OCI-LY1 (cell line): ENCODE measurements around the gene RNASE4.

Experiments
- EZH2 ChIP-seq: fragments of 200-600 bp; sonication (generic), shearing (Covaris generic); IDR thresholded peaks from 2 replicates; pipeline ENCODE4 v1.8.0; 2017; ENCODE audit warnings: borderline replicate concordance, mixed run types, mild to moderate bottlenecking, antibody characterized with exemption, low read length, moderate library complexity, mixed read lengths
- TF ChIP-seq, protein P1 (sequence below): fragments of 200-600 bp; sonication (generic), shearing (Covaris generic); IDR thresholded peaks from 2 replicates; pipeline ENCODE4 v1.5.1; 2017; ENCODE audit warnings: mild to moderate bottlenecking, antibody characterized with exemption, low read length, moderate library complexity, mixed read lengths

DNA sequence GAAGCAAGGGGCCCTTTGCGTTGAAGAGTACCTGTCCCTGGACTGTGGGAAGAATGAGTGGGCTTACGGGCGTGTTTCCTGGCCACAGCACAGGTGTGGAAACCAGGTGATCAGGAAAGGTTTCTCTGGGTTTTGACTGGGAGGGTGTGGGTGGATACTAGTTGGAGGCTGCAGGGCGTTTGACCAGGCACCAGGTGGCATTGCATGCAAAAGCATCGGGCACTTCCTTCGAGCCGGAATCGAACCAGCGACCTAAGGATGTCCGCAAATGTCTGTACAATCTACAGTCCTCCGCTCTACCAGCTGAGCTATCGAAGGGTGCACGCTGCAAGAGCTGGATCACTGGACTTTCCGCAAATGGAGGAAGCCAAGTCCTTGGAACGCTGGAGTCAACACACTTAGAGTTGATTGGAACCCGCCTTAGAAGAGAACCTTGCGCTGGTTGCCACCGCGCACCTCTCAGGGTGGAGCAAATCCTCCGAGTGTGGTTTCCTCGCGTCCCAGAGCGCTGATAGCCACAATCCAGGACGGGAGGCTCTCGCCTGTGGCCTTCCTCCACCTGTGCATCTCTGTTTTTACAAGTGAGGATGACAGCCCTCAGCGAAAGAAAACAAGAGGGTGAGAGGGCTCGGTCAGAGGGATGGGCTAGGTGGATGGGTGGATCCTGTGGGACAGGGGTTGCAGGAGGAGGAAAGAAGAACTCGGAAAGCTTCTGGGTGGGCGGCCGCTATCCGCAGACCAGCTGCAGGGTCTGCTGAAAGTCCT is 21.2 kb upstream of the RNASE4 start:
- TF ChIP-seq, protein P1, sequence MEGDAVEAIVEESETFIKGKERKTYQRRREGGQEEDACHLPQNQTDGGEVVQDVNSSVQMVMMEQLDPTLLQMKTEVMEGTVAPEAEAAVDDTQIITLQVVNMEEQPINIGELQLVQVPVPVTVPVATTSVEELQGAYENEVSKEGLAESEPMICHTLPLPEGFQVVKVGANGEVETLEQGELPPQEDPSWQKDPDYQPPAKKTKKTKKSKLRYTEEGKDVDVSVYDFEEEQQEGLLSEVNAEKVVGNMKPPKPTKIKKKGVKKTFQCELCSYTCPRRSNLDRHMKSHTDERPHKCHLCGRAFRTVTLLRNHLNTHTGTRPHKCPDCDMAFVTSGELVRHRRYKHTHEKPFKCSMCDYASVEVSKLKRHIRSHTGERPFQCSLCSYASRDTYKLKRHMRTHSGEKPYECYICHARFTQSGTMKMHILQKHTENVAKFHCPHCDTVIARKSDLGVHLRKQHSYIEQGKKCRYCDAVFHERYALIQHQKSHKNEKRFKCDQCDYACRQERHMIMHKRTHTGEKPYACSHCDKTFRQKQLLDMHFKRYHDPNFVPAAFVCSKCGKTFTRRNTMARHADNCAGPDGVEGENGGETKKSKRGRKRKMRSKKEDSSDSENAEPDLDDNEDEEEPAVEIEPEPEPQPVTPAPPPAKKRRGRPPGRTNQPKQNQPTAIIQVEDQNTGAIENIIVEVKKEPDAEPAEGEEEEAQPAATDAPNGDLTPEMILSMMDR: peak; percentile 71
- no peak for TF ChIP-seq EZH2
